A549 (cell line): ENCODE data around the gene SGIP1. TPM values are rescaled to one million over a fixed set of nuclear protein-coding genes. Genes with fewer than 3 reads are reported as not detected.

Experiments
- ATAC-seq, 2 experiments: fragments of 200-7000 bp in 1 of 2; fragments of >200 bp in 1 of 2; cut with Nextera tagmentation in 1 of 2; cut with Tn5 transposase in 1 of 2; 3 replicates each; pipeline versions ENCODE4 v1.8.0 to v1.9.1; 2018 to 2020; ENCODE audit warnings: mild to moderate bottlenecking in 1 of 2, moderate library complexity in 1 of 2
- CTCF ChIA-PET: fragments of 300-600 bp; sonication (Branson Sonifier 250); formaldehyde crosslinking; extraction: SDS; loops from one replicate; lab custom pipeline; 2021; ENCODE audit warnings: antibody characterized with exemption, inconsistent platforms; lab: Yijun Ruan, JAX
- POLR2A ChIA-PET: fragments of 350-600 bp; formaldehyde crosslinking; extraction: SDS; loops from one replicate; lab custom pipeline; 2021; ENCODE audit warnings: antibody characterized with exemption, inconsistent platforms; lab: Yijun Ruan, JAX
- DNase-seq, 2 experiments: peaks; one replicate each; pipeline versions ENCODE4 v3.0.0 to v3.0.0-alpha.2; 2011 to 2016; ENCODE audit warnings: low read depth in 1 of 2, low spot score in 1 of 2
- FAIRE-seq: peaks from 2 replicates; lab custom pipeline; 2011; peaks lifted over from hg19 to GRCh38; lab: Jason Lieb, UNC
- H3K27ac ChIP-seq, 2 experiments: fragments of >200 bp; sonication (Bioruptor Twin); formaldehyde crosslinking; 3 replicates each; pipeline ENCODE4 v1.5.1; 2016 to 2017
- H3K4me1 ChIP-seq: fragments of >200 bp; sonication (Bioruptor Twin); formaldehyde crosslinking; 3 replicates; pipeline ENCODE4 v1.6.1; 2016
- H3K4me2 ChIP-seq: fragments of >200 bp; sonication (Bioruptor Twin); formaldehyde crosslinking; 3 replicates; pipeline ENCODE4 v1.6.1; 2016
- H3K4me3 ChIP-seq: fragments of >200 bp; sonication (Bioruptor Twin); formaldehyde crosslinking; 3 replicates; pipeline ENCODE4 v1.5.1; 2016
- H3K9me3 ChIP-seq: fragments of >200 bp; sonication (Bioruptor Twin); formaldehyde crosslinking; 3 replicates; pipeline ENCODE4 v1.6.1; 2016
- CBX2 ChIP-seq: fragments of 200-600 bp; sonication (generic); IDR thresholded peaks from 2 replicates; pipeline ENCODE4 v1.6.1; 2016; ENCODE audit warnings: low read depth, mild to moderate bottlenecking, borderline replicate concordance
- CHD4 ChIP-seq: fragments of 200-600 bp; sonication (generic); IDR thresholded peaks from 2 replicates; pipeline ENCODE4 v1.6.1; 2016; ENCODE audit warnings: antibody characterized with exemption, mild to moderate bottlenecking, borderline replicate concordance
- EHMT2 ChIP-seq: fragments of 200-600 bp; sonication (generic); IDR thresholded peaks from 2 replicates; pipeline ENCODE4 v1.6.1; 2016; ENCODE audit warnings: antibody characterized with exemption, low read depth, mild to moderate bottlenecking, moderate library complexity
- EP300 ChIP-seq, 2 experiments: fragments of >200 bp; sonication (Bioruptor Twin); formaldehyde crosslinking; IDR thresholded peaks; 2 replicates in 1 of 2; 3 replicates in 1 of 2; pipeline ENCODE4 v1.6.1; 2016 to 2017
- FOSB ChIP-seq: fragments of 250-450 bp; sonication (Bioruptor Pico); IDR thresholded peaks from 2 replicates; pipeline ENCODE4 v1.5.0; 2020; ENCODE audit warnings: mild to moderate bottlenecking, moderate library complexity
- FOSL2 ChIP-seq, 2 experiments: fragments of 450-650 bp in 1 of 2; fragments of >200 bp in 1 of 2; sonication (Bioruptor Twin) in 1 of 2; formaldehyde crosslinking; IDR thresholded peaks; 2 replicates each; pipeline versions ENCODE4 v1.5.0 to v1.6.1; 2016 to 2020; ENCODE audit warnings: mild to moderate bottlenecking in 1 of 2, moderate library complexity in 1 of 2
- JUN ChIP-seq, 2 experiments: fragments of >200 bp; sonication (Bioruptor Twin); formaldehyde crosslinking; IDR thresholded peaks; 2 replicates in 1 of 2; 3 replicates in 1 of 2; pipeline ENCODE4 v1.6.1; 2016 to 2017
- JUNB ChIP-seq: fragments of >200 bp; sonication (Bioruptor Twin); formaldehyde crosslinking; IDR thresholded peaks from 2 replicates; pipeline ENCODE4 v1.6.1; 2016
- MAZ ChIP-seq: fragments of 150-350 bp; IDR thresholded peaks from 2 replicates; pipeline ENCODE4 v1.6.1; 2014; ENCODE audit warnings: antibody characterized with exemption, low read depth, low read length, borderline replicate concordance
- MYC ChIP-seq: IDR thresholded peaks from 2 replicates; pipeline ENCODE4 v1.6.1; 2012; ENCODE audit warnings: mild to moderate bottlenecking, inconsistent platforms, low read length, improper control_type of control experiment, borderline replicate concordance
- PBX3 ChIP-seq: IDR thresholded peaks from 2 replicates; pipeline ENCODE4 v1.6.1; 2012
- PHF8 ChIP-seq: fragments of 200-600 bp; sonication (generic); IDR thresholded peaks from 2 replicates; pipeline ENCODE4 v1.6.1; 2016; ENCODE audit warnings: low read depth, mild to moderate bottlenecking, antibody characterized with exemption, moderate library complexity, borderline replicate concordance
- REST ChIP-seq: fragments of 200-600 bp; sonication (generic); IDR thresholded peaks from 2 replicates; pipeline ENCODE4 v1.6.1; 2016; ENCODE audit warnings: antibody characterized with exemption, mild to moderate bottlenecking, moderate library complexity
- RFX5 ChIP-seq: fragments of 450-650 bp; IDR thresholded peaks from 2 replicates; pipeline ENCODE4 v1.7.1; 2014; ENCODE audit warnings: antibody characterized with exemption, mild to moderate bottlenecking, moderate library complexity
- SREBF2 ChIP-seq: fragments of 450-650 bp; IDR thresholded peaks from 2 replicates; pipeline ENCODE4 v1.6.1; 2014; ENCODE audit warnings: mild to moderate bottlenecking, moderate library complexity
- TP53 ChIP-seq: fragments of 250-450 bp; sonication (Bioruptor Pico); IDR thresholded peaks from 2 replicates; pipeline ENCODE4 v1.5.0; 2021; ENCODE audit warnings: mild to moderate bottlenecking, moderate library complexity
- ZC3H11A ChIP-seq: fragments of 450-650 bp; IDR thresholded peaks from 2 replicates; pipeline ENCODE4 v1.6.1; 2014; ENCODE audit warnings: antibody characterized with exemption, mild to moderate bottlenecking
- ZNF302 ChIP-seq: fragments of 250-450 bp; sonication (Bioruptor Pico); IDR thresholded peaks from 2 replicates; pipeline ENCODE4 v1.9.0; 2021; ENCODE audit warnings: inconsistent platforms, mild to moderate bottlenecking, moderate library complexity
- WGBS: methylation state at CpG from one replicate; pipeline ENCODE4 v1.1.6; 2017; ENCODE audit errors: missing lambda C conversion rate; 5-methylcytosine and 5-hydroxymethylcytosine counted together
- polyA plus RNA-seq, 4 experiments: library from polyadenylated mRNA; depleted of rRNA in 3 of 4; stranded (reverse); fragments of >200 nt; fragmentation: RNase III in 1 of 4; extraction: RNeasy Plus Mini Kit Qiagen cat#74134 plus additional on column Dnase treatment in 1 of 4; gene quantifications; 2 replicates in 3 of 4; 3 replicates in 1 of 4; pipeline ENCODE4 v1.2.3, GENCODE V29; 2011 to 2017
- TF ChIP-seq, protein P1 (sequence below): IDR thresholded peaks from 2 replicates; pipeline ENCODE4 v1.6.1; 2012; ENCODE audit warnings: low read depth, borderline replicate concordance
- TF ChIP-seq, protein P2 (sequence below): fragments of 450-650 bp; IDR thresholded peaks from 2 replicates; pipeline ENCODE4 v1.6.1; 2014; ENCODE audit warnings: antibody characterized with exemption

The SGIP1 gene
- polyA plus RNA-seq, 2 of the 4 experiments (the other 2 are of a cell fraction), result not detected

DNA sequence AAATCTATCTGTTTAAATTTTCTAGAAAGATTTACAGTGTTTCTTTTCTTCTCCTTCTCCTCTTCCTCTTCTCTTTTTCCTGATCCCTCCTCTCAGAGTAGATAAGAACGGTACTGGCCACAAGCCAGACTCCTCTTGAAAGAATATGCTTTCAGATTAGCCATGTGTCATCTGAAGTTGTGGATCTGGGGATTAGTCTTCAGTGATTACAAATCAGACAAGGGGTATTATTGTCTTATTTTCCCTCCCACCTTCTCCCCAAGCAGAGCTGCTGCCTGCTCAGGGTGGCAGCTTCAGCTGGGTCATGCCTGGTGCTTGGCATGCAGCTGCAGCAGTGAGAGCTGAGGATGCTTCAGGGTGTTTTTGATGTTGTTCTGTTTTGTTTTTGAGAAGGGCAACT, 42.7 kb downstream of the SGIP1 start:
- TF ChIP-seq FOSL2 (IDR thresholded peaks at IDR 0.05), result no peak
- no peak for TF ChIP-seq FOSL2 (CRISPR knock-in tag; IDR thresholded peaks at IDR 0.05)
- no peak for TF ChIP-seq EP300 (IDR thresholded peaks at IDR 0.05)
- TF ChIP-seq, all 56 proteins: peak for 0
- Histone ChIP-seq H3K9me3 (no peaks in the 10 kb centered on the region), H3K4me3 (no peak overlapping the region), H3K27ac (no peak overlapping the region), H3K4me2 (no peak overlapping the region), H3K4me1 (no peaks in the 10 kb centered on the region)
- ATAC-seq, result no peak
- no peak for DNase-seq
- ChIA-PET POLR2A (no interaction called here), CTCF (no interaction called here)
- WGBS, result 58% methylated on average over 1 of the region's 1 CpG
- FAIRE-seq, result no peak

- TF ChIP-seq ZNF302 (CRISPR knock-in tag) (no peak), PBX3 (no peak), JUN (IDR thresholded peaks at IDR 0.05) (no peak), ZC3H11A (no peak), MAZ (no peak)
- TF ChIP-seq, protein P1, sequence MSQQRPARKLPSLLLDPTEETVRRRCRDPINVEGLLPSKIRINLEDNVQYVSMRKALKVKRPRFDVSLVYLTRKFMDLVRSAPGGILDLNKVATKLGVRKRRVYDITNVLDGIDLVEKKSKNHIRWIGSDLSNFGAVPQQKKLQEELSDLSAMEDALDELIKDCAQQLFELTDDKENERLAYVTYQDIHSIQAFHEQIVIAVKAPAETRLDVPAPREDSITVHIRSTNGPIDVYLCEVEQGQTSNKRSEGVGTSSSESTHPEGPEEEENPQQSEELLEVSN, result no peak
- ATAC-seq (no peak), FAIRE-seq (no peak), DNase-seq (no peak)
- no peaks in the 10 kb centered on the region for H3K9me3 ChIP-seq
- no peaks in the 10 kb centered on the region for H3K4me1 ChIP-seq
- no peak overlapping the region for H3K4me2 ChIP-seq
- CTCF ChIA-PET, result interaction anchor here (1.6 kb wide), 1 partner anchor 16 kb away, joined by 3 read pairs; no protein-coding TSS in a partner anchor
- POLR2A ChIA-PET, result no interaction called here
- 5% methylated on average over 1 of the region's 1 CpG for WGBS
- no peak overlapping the region for H3K27ac ChIP-seq
- H3K4me3 ChIP-seq, result no peak overlapping the region
Measured at GRCh38 chr1:66578841-66579240, 44.9 kb downstream of the SGIP1 start.

GRCh38 chr1:66580081-66580480, 46.1 kb downstream of the SGIP1 start:
- whole genome bisulfite sequencing, result 87% methylated on average over 2 of the region's 2 CpGs
- CTCF ChIA-PET, result no interaction called here
- no peak for FAIRE-seq

DNA sequence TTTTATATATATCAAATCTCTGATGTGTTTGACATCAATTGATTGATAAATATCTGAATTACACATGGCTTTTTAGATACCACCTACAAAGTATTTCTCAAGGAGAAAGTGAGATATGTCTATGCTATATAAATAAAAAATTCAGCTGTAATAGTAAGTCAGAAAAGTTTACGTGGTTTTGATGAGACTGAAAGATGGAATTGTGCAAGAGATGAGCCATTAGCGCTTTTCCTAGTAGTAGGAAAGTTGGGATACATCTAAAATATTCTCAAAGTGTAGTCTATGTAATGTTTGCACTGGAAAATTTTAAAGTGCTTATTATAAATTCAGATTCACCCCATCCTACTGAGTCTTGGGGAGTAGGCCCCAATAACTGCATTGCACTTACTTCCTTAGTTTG, 49.1 kb downstream of the SGIP1 start:
- 56% methylated on average over 2 of the region's 2 CpGs for WGBS
- POLR2A ChIA-PET, result no interaction called here
- Histone ChIP-seq H3K4me3 (no peak overlapping the region), H3K4me1 (no peaks in the 10 kb centered on the region), H3K27ac (no peak overlapping the region), H3K4me2 (no peak overlapping the region), H3K9me3 (no peaks in the 10 kb centered on the region)
- FAIRE-seq, result no peak
- CTCF ChIA-PET, result no interaction called here
- no peak for TF ChIP-seq CHD4
- no peak for DNase-seq
- no peak for ATAC-seq

More at GRCh38 chr1:66580081-66580480, 46.1 kb downstream of the SGIP1 start:
- DNase-seq, result no peak
- Histone ChIP-seq H3K4me1 (no peaks in the 10 kb centered on the region), H3K4me3 (no peak overlapping the region), H3K9me3 (no peaks in the 10 kb centered on the region), H3K27ac (no peak overlapping the region), H3K4me2 (no peak overlapping the region)
- TF ChIP-seq SREBF2 (no peak), RFX5 (no peak)
- TF ChIP-seq, protein P2, sequence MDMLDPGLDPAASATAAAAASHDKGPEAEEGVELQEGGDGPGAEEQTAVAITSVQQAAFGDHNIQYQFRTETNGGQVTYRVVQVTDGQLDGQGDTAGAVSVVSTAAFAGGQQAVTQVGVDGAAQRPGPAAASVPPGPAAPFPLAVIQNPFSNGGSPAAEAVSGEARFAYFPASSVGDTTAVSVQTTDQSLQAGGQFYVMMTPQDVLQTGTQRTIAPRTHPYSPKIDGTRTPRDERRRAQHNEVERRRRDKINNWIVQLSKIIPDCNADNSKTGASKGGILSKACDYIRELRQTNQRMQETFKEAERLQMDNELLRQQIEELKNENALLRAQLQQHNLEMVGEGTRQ, result no peak
- POLR2A ChIA-PET, result no interaction called here
- no peak for ATAC-seq

GRCh38 chr1:66585002-66585401, 51.0 kb downstream of the SGIP1 start:
- H3K9me3 ChIP-seq, result no peaks in the 10 kb centered on the region
- no peak overlapping the region for H3K4me2 ChIP-seq
- ChIA-PET CTCF (no interaction called here), POLR2A (no interaction called here)
- no peak overlapping the region for H3K4me3 ChIP-seq
- FAIRE-seq, result no peak
- ATAC-seq, result no peak
- DNase-seq, result no peak
- H3K27ac ChIP-seq, result no peak overlapping the region
- no peaks in the 10 kb centered on the region for H3K4me1 ChIP-seq
- TF ChIP-seq EP300 (IDR thresholded peaks at IDR 0.05), result no peak
- no peak for TF ChIP-seq CBX2
- no peak for TF ChIP-seq MYC
- TF ChIP-seq EHMT2, result no peak
- TF ChIP-seq REST, result no peak
- TF ChIP-seq TP53, result no peak
- TF ChIP-seq FOSL2 (IDR thresholded peaks at IDR 0.05), result no peak
- no peak for TF ChIP-seq FOSL2 (CRISPR knock-in tag; IDR thresholded peaks at IDR 0.05)
- TF ChIP-seq FOSB (CRISPR knock-in tag), result no peak
- no peak for TF ChIP-seq PHF8
- TF ChIP-seq PBX3, result no peak
- no peak for TF ChIP-seq JUNB
